Type B pancreatic cell (in vitro differentiated cells): Measurements from ENCODE around the gene TMIE. TPM values are rescaled to one million over a fixed set of nuclear protein-coding genes. Genes with fewer than 3 reads are reported as not detected.
"Not testable (repeated sequence)": the region's sequence is repeated elsewhere in the genome, so short reads cannot be mapped to it uniquely, and the experiment has no call there.

ENCODE experiments used
- DNase-seq: peaks from one replicate; pipeline ENCODE4 v3.0.0; 2021; ENCODE audit warnings: mixed read lengths; ENCODE audit not compliant: unreplicated experiment; ENCODE audit errors: extremely low spot score
- H3K27ac Mint-ChIP-seq: 2 replicates; pipeline ENCODE4 v1.8.0; 2021; ENCODE audit warnings: mild to moderate bottlenecking, mixed read lengths
- H3K27me3 Mint-ChIP-seq: 2 replicates; pipeline ENCODE4 v1.8.0; 2021; ENCODE audit warnings: mixed read lengths
- H3K36me3 Mint-ChIP-seq: 2 replicates; pipeline ENCODE4 v1.8.0; 2021; ENCODE audit warnings: mixed read lengths
- H3K4me1 Mint-ChIP-seq: one replicate; pipeline ENCODE4 v1.8.0; 2021; ENCODE audit warnings: mixed read lengths; ENCODE audit not compliant: unreplicated experiment
- H3K4me3 Mint-ChIP-seq: 2 replicates; pipeline ENCODE4 v1.8.0; 2021; ENCODE audit warnings: mild to moderate bottlenecking, mixed read lengths
- H3K9me3 Mint-ChIP-seq: 2 replicates; pipeline ENCODE4 v1.8.0; 2021; ENCODE audit warnings: mixed read lengths
- CTCF ChIP-seq: fragments of 200-600 bp; sonication (generic); conservative IDR thresholded peaks from 2 replicates; pipeline ENCODE4 v1.5.0; 2021; ENCODE audit warnings: antibody characterized with exemption, mild to moderate bottlenecking
- total RNA-seq: library from RNA; stranded (reverse); gene quantifications from 2 replicates; pipeline ENCODE4 v1.2.1, GENCODE V29; 2021; ENCODE audit warnings: low replicate concordance

Gene TMIE
- total RNA-seq, 1 donor from 2014 or later, result 0.48 TPM

DNA sequence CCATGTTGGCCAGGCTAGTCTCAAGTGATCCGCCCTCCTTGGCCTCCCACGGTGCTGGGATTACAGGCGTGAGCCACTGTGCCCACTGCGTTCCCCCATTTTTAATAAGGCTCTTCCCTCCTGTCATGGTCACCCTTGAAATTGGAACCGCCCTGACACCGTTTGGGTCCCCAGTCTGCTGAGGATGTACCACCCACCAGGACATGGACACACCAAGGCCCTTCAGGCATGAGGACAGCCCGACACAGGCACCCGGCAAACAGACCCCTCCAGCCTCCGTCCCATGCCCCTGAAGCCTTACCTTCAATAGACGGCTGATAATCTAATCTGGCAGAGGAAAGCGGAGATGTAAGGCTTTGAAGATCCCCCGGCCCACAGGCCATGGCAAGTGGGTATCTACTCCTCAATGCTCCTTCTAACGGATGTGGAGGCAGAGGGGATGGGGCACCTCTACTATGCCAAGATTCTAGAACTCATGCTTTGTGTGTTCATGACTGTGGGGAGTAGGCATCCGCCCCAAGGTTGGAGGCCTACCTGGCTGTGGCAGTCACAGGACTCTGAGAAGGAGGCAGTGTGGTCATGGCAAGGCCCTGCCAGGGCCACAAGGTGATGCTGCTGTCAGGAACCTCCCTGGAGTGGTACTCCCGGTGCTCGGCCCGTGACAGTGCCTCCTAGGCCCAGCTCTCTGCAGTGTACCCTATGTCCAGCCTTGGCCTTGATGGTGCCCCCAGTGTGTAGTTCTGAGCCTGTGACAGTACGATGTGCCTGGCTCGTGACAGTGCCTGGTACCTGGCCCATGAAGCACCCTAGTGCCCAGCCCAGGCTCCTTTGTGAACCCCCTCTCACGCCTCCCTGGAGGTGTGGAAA, 35.0 kb downstream of the TMIE start:
- Mint-ChIP-seq H3K36me3 (no peaks in the 10 kb centered on the region), H3K27ac (no peak overlapping the region), H3K9me3 (no peaks in the 10 kb centered on the region), H3K4me3 (no peak overlapping the region), H3K27me3 (no peaks in the 10 kb centered on the region), H3K4me1 (no peaks in the 10 kb centered on the region)
- TF ChIP-seq CTCF, result no peak
- DNase-seq, result peak; percentile 60

DNA sequence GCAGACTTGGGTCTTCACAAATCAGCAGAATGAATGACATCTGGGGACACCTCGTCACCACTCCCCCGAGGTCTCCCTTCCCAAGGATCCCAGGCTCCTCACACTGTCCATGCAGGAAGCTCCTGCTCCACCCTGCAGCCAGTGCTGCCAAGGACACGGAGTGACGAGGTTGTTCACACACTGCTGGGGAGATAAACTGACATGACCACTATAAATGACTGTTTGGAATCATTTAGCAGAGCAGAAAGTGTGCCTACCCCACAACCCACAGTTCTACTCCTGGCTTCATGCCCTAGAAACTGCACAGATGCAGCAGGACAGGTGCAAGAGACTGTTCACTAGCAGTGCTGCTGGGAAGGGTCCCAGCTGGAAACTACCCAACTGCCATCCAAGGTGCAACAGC, 36.1 kb downstream of the TMIE start:
- Mint-ChIP-seq H3K4me3 (no peak overlapping the region), H3K4me1 (no peaks in the 10 kb centered on the region), H3K36me3 (no peaks in the 10 kb centered on the region), H3K9me3 (no peaks in the 10 kb centered on the region), H3K27ac (no peak overlapping the region), H3K27me3 (no peaks in the 10 kb centered on the region)
- peak; percentile 34 for DNase-seq
- TF ChIP-seq CTCF, result no peak

DNA sequence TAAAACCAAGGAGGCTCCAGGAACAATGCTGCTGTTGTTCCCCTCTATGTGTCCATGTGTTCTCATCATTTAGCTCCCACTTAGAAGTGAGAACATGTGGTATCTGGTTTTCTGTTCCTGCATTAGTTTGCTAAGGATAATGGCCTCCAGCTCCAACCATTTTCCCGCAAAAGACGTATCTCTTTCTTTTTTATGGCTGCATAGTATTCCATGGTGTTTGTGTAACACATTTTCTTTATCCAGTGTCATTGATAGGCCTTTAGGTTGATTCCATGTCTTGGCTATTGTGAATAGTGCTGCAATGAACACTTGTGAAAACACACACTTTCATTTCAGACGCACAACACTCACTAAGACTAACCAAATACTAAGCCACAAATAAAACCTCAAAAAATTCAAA, 38.4 kb downstream of the TMIE start:
- not testable (repeated sequence) for H3K4me1 Mint-ChIP-seq, H3K9me3 Mint-ChIP-seq, H3K4me3 Mint-ChIP-seq, H3K27me3 Mint-ChIP-seq, H3K27ac Mint-ChIP-seq, H3K36me3 Mint-ChIP-seq, DNase-seq

DNA sequence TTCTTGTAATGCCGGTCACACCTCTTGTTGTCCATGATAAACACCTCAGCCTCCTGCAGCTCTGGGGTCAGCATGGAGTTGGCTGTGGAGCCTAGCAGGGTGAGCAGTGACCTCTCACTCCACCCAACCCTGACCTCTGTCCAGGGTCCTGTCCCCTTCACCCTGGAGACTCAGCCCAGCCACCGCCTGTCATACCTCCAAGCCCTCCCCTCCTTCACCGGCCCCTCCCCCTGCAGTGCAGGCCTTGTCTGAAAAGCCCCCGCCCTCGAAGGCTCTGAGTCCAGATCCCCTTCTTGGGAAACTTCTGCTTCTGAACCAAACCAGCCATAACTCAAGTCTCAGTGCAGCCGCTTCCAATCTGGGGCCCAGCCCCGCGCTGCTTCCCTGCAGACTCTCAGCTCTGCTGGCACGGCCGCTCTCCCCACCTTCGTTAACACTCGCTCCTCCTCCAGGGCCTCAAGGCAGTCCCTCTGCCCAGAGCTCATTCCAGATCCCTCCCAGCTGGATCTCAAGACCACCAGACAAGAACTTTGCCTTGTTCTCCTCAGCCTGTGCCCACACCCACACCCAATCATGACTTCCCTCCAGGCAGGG, 41.9 kb downstream of the TMIE start:
- no peak overlapping the region for H3K4me3 Mint-ChIP-seq
- no peak for TF ChIP-seq CTCF
- H3K27ac Mint-ChIP-seq, result no peak overlapping the region
- no peaks in the 10 kb centered on the region for H3K36me3 Mint-ChIP-seq
- no peak for DNase-seq
- no peaks in the 10 kb centered on the region for H3K27me3 Mint-ChIP-seq
- H3K4me1 Mint-ChIP-seq, result no peaks in the 10 kb centered on the region
- H3K9me3 Mint-ChIP-seq, result no peaks in the 10 kb centered on the region

- no peak for TF ChIP-seq CTCF
- no peaks in the 10 kb centered on the region for H3K27me3 Mint-ChIP-seq
- DNase-seq, result no peak
- no peak overlapping the region for H3K4me3 Mint-ChIP-seq
- no peak overlapping the region for H3K27ac Mint-ChIP-seq
- no peaks in the 10 kb centered on the region for H3K36me3 Mint-ChIP-seq
- no peaks in the 10 kb centered on the region for H3K9me3 Mint-ChIP-seq
- H3K4me1 Mint-ChIP-seq, result no peaks in the 10 kb centered on the region
These were observed 45.5 kb downstream of the TMIE start for GRCh38 chr3:46746711-46747110.

GRCh38 chr3:46748170-46748569, 47.0 kb downstream of the TMIE start:
- Mint-ChIP-seq H3K27ac (no peak overlapping the region), H3K27me3 (no peaks in the 10 kb centered on the region), H3K9me3 (no peaks in the 10 kb centered on the region), H3K4me3 (no peak overlapping the region), H3K4me1 (no peaks in the 10 kb centered on the region), H3K36me3 (no peaks in the 10 kb centered on the region)
- TF ChIP-seq CTCF, result no peak
- no peak for DNase-seq
